Measurements from ENCODE around the gene INKA1. TPM values are rescaled to one million over a fixed set of nuclear protein-coding genes. Genes with fewer than 3 reads are reported as not detected.

The INKA1 gene
- total and polyA plus RNA-seq, 2 of the 8 experiments (the other 6 are each of a cell fraction or from before 2014, with no cell fraction given) = 1.3 to 4.7 TPM

DNA sequence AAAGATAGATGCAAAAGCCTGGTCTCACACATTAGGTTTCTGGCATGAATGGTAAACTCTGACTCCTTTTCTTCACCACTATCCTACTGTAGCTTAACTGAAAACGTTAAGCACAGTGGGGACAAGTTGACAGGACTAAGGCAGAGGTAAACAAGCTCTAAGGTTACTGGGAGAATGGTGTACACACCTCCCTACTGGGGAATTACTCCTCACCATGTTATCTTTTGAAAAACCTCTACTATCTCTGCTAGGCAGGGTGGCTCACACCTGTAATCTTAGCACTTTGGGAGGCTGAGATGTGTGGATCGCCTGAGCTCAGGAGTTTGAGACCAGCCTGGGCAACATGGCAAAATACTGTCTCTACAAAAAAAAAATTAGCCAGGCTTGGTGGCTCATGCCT, 45.9 kb upstream of the INKA1 start:
- WGBS, 2 experiments (ENCODE audit: extremely low coverage in 1 of 2, insufficient coverage in 1 of 2, insufficient read length in 1 of 2, insufficient replicate concordance in 2 of 2, low coverage in 1 of 2, low lambda C conversion rate in 2 of 2, missing lambda C conversion rate in 1 of 2) = 85% methylated on average over 2 of the region's 2 CpGs; no CpG with 5 or more reads in 1 of the 2 experiments
- Histone ChIP-seq H3K14ac (ENCODE audit: insufficient read length) (no peak overlapping the region), H3K9ac (replicated peaks in 1 of 4; ENCODE audit: extremely low read depth in 1 of 4, low read depth in 3 of 4, low read length in 3 of 4) (no peak overlapping the region), H2AK5ac (ENCODE audit: low read depth, low read length) (no peak overlapping the region), H3K79me2 (ENCODE audit: control insufficient read depth in 1 of 2, insufficient read depth in 2 of 2, low read length in 2 of 2) (peaks cover 0 to 70% of the 10 kb centered on the region in 2 experiments; a peak in 3 of 4 replicates), H2BK5ac (ENCODE audit: low read depth, low read length) (no peak overlapping the region), H3K23ac (ENCODE audit: insufficient read length) (no peak overlapping the region), H2AFZ (ENCODE audit: low read length) (no peak overlapping the region), H4K20me1 (replicated peaks in 1 of 2; ENCODE audit: control insufficient read depth in 1 of 2, insufficient read depth in 2 of 2, low read length in 2 of 2) (peaks cover 3 to 7% of the 10 kb centered on the region in 2 experiments), H3K79me1 (ENCODE audit: low read depth, low read length) (peaks cover 4% of the 10 kb centered on the region; the same call in 1 of the 2 replicates), H2BK20ac (ENCODE audit: low read length) (no peak overlapping the region), H2BK12ac (ENCODE audit: low read depth, low read length) (no peak overlapping the region), H3K4me2 (ENCODE audit: insufficient read depth in 1 of 2, low read depth in 2 of 2, low read length in 2 of 2) (no peak overlapping the region), H3K18ac (ENCODE audit: extremely low read depth, low read length) (no peak overlapping the region), H3K36me3 (ENCODE audit: control insufficient read depth in 2 of 4, insufficient read depth in 4 of 4, low read length in 3 of 4) (no peaks in the 10 kb centered on the region), H3K4me1 (replicated peaks in 1 of 4; ENCODE audit: control insufficient read depth in 3 of 4, insufficient read depth in 4 of 4, low read length in 3 of 4) (no peaks in the 10 kb centered on the region), H4K5ac (ENCODE audit: insufficient read length, low read depth, low read length) (no peak overlapping the region), H3K56ac (replicated peaks; ENCODE audit: insufficient read length, low read depth, low read length) (no peak overlapping the region), H3K9me3 (ENCODE audit: insufficient read depth in 2 of 2, low read depth in 1 of 2, low read length in 1 of 2) (no peaks in the 10 kb centered on the region), H3K27me3 (replicated peaks in 1 of 4; ENCODE audit: control insufficient read depth in 3 of 4, extremely low read depth in 1 of 4, insufficient read depth in 3 of 4, low read length in 3 of 4) (no peaks in the 10 kb centered on the region), H3K4me3 (ENCODE audit: extremely low read depth in 1 of 4, insufficient read depth in 2 of 4, low read depth in 3 of 4, low read length in 4 of 4) (no peak overlapping the region), H4K8ac (ENCODE audit: extremely low read depth, insufficient read depth, low read length) (no peak overlapping the region), H3K23me2 (ENCODE audit: low read depth, low read length) (no peaks in the 10 kb centered on the region), H4K91ac (replicated peaks; ENCODE audit: insufficient read length, low read length) (no peak overlapping the region), H3K27ac (ENCODE audit: low read depth, low read length) (no peak overlapping the region), H3K4ac (replicated peaks; ENCODE audit: insufficient read length, low read depth, low read length) (no peak overlapping the region), H2BK15ac (ENCODE audit: low read length) (no peak overlapping the region), H2BK120ac (replicated peaks; ENCODE audit: low read depth, low read length) (no peak overlapping the region)
- DNase-seq (ENCODE audit: low read depth in 1 of 2, low spot score in 2 of 2) = no peak
- FAIRE-seq = no peak
- TF ChIP-seq RXRA (IDR thresholded peaks at IDR 0.05; ENCODE audit: insufficient read depth, low read depth, low read length) (no peak), ASH2L (IDR thresholded peaks at IDR 0.05; ENCODE audit: low read length) (no peak), HDAC2 (IDR thresholded peaks at IDR 0.05; ENCODE audit: borderline replicate concordance in 1 of 2, low read depth in 2 of 2, low read length in 2 of 2) (no peak), ZNF274 (IDR thresholded peaks at IDR 0.05; ENCODE audit: borderline replicate concordance, extremely low read depth, low read length) (no peak), POU5F1 (IDR thresholded peaks at IDR 0.05; ENCODE audit: low read depth, low read length) (no peak), SUZ12 (IDR thresholded peaks at IDR 0.05; ENCODE audit: low read length) (no peak), SP4 (IDR thresholded peaks at IDR 0.05; ENCODE audit: low read length) (no peak), SIRT6 (IDR thresholded peaks at IDR 0.05; ENCODE audit: low read length) (no peak), KDM1A (IDR thresholded peaks at IDR 0.05; ENCODE audit: borderline replicate concordance, low read length) (no peak), YY1 (IDR thresholded peaks at IDR 0.05; ENCODE audit: low read depth, low read length) (no peak), CHD1 (IDR thresholded peaks at IDR 0.05; ENCODE audit: low read depth, low read length) (no peak), CREB1 (IDR thresholded peaks at IDR 0.05) (no peak), BRCA1 (IDR thresholded peaks at IDR 0.05; ENCODE audit: low read depth, low read length) (no peak)
- TF ChIP-seq, protein P1, sequence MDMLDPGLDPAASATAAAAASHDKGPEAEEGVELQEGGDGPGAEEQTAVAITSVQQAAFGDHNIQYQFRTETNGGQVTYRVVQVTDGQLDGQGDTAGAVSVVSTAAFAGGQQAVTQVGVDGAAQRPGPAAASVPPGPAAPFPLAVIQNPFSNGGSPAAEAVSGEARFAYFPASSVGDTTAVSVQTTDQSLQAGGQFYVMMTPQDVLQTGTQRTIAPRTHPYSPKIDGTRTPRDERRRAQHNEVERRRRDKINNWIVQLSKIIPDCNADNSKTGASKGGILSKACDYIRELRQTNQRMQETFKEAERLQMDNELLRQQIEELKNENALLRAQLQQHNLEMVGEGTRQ (IDR thresholded peaks at IDR 0.05; ENCODE audit: low read length) = no peak
- ChIA-PET CTCF (ENCODE audit: partially characterized antibody) (interaction anchor here (0.6 to 1.7 kb wide), 6 partner anchors 13 to 308 kb away, joined by 3 to 6 read pairs (median 4); no protein-coding TSS in a partner anchor), POLR2A (ENCODE audit: partially characterized antibody) (interaction anchor here (0.6 to 1.6 kb wide), 3 partner anchors 29 to 324 kb away, joined by 3 to 5 read pairs (median 4); partner anchors contain the start of genes AMIGO3 and IP6K1)
